Dedifferentiated amniotic fluid mesenchymal stem cell (primary cell): ENCODE results near the gene GIT2.
"Not testable (repeated sequence)": the region's sequence is repeated elsewhere in the genome, so short reads cannot be mapped to it uniquely, and the experiment has no call there.

Source experiments
- DNase-seq: peaks from one replicate; pipeline ENCODE4 v3.0.0-alpha.2; 2016; ENCODE audit errors: extremely low spot score

GIT2 gene

DNA sequence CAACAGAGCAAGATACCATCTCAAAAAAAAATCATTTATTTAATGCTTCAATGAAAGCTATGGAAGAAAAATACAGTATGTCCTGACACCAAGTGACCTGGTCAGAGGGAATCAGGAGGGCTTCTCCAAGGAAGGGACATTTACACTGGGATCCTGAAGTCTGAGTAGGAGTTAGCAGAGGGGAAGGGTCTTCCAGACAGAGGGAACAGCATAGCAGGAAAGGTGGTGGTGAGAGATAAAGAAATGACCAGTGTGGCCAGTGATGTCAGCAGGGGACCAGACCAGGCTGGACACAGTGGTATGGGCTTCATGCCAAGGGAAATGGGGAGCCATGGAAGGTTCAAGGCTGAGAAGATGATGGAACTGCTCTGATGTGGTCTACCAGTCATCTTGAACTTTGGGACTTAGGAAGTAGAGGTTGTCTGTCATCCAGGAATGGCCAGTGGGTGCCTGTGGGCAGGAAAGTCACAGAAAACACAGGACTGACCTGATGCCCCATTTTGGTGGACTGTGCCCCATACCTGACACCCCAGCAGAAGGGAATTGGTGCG, 103.9 kb downstream of the GIT2 start:
- no peak for DNase-seq

- not testable (repeated sequence) for DNase-seq
These were observed 104.4 kb downstream of the GIT2 start for GRCh38 chr12:109891731-109892130.

DNA sequence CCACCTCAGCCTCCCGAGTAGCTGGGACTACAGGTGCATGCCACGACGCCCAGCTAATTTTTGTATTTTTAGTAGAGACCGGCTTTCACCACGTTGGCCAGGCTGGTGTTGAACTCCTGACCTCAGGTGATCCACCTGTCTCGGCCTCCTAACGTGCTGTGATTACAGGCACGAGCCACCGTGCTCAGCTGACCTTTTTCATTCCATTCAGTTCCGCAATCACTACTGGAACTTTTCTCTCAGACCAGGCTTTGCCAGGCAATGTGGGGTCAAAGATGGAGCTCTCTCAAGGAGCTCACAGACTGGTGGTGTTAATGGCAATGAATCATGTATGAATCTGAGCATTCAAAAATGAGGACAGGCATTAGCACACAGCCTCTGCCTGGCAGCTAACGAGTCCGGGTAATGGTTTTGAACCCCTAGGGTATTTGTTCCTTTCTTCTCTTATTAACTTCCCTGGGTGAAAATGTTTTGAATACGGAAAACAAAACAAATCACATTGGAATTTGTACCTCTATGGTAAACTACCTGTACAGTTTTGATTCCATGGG, 105.5 kb downstream of the GIT2 start:
- no peak for DNase-seq

DNA sequence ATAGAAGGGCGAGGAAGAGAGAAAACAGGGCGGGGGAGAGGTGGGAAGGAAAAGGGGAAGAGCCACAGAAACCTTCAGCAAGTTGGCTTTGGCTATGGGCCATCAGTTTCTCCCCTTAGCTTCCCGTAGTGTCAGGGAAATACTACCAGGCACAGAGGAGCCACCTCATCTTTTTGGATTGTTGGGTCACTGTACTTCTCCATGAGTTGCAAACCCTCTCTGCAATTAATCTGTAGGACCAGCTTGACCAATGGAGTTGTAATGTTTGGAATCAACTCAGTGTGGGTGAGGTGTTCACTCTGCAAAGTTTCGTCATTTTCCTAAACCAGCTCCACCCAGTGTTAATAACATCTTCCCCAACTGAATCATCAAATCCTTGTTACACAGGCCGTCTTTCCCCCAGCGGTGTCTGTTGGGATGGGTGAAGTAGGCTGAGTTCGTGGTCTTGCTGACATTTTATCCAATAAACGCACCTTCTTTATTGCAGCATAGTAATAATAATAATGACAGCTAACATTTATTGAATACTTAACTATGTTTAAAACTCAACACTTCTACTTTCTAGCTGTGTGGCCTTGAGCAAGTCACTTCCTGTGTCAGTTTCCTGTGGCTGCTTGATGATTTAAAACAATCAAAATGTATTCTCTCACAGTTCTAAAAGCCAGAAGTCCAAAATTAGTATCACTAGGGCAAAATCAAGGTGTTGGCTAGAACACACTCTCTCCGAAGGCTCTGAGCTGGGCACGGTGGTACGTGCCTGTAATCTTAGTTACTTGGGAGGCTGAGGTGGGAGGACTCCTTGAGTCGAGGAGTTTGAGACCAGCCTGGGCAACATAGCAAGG, 107.8 kb downstream of the GIT2 start:
- DNase-seq = peak; percentile 81

- no peak for DNase-seq
These were observed 110.6 kb downstream of the GIT2 start for GRCh38 chr12:109885616-109886015.

DNA sequence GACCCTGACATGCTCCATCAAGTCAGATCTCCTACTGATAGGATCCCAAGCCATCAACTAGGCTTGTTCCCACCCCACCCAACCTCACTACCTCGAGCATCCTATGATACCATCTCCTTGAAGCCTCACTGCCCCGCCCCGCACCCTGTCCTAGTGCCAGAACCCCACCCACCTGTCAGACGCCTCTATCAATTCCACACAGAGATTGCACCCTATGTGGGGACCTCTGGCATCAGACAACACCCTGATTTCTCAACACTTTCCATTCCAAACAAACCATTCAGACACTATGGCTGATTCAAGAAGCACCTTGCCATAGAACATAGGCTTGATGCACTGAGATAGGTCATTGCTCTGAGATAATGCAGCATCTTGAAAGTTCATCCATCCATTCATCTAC, 112.7 kb downstream of the GIT2 start:
- DNase-seq = no peak

GRCh38 chr12:109881752-109882151, 114.4 kb downstream of the GIT2 start:
- DNase-seq = no peak

DNA sequence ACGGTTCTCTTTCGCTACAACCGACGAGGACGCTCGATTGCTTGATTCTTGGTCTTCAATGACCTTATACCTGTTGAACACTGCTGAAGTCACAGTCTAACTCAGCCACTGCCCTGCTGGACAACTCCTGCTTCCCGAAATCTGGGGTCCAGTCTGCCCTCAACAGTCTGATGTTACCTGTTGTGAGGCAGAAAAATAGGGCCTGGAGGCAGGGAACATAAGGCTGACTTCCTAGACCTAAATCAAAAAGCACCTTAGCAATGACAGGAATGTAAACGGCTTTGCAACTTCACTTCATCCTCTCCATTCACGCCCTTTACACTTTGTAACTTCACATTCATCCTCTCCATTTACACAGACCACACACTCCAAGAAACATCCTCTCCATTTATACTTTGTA, 115.2 kb downstream of the GIT2 start:
- DNase-seq = no peak

GRCh38 chr12:109880043-109880931, 115.9 kb downstream of the GIT2 start, which contains the start of gene GLTP:
GLTP (minus strand) TSS chr12:109880541; CDS start chr12:109880374, 167 bp downstream.
- peak; percentile 74 for DNase-seq
